ENCODE results near the gene FES.
A peak's percentile ranks its signal among the peaks of the same experiment; 100 is the strongest.

Gene FES

GRCh38 chr15:90837094-90837493 lies 47.2 kb upstream of the FES start:
- ATAC-seq (ENCODE audit: insufficient read depth, low read depth) (no peak), DNase-seq (no peak)
- Histone ChIP-seq H3K27ac (ENCODE audit: low read length) (no peak overlapping the region), H3K79me2 (ENCODE audit: insufficient read depth, low read length) (no peaks in the 10 kb centered on the region), H2AFZ (ENCODE audit: low read depth, low read length) (no peak overlapping the region), H3K4me2 (ENCODE audit: insufficient read depth, low read length) (no peak overlapping the region), H3K9me3 (ENCODE audit: insufficient read depth, low read length, severe bottlenecking) (no peaks in the 10 kb centered on the region), H3K4me3 (ENCODE audit: low read depth in 1 of 2, low read length in 2 of 2) (no peak overlapping the region), H3K4me1 (ENCODE audit: insufficient read depth, low read length) (no peaks in the 10 kb centered on the region), H4K20me1 (ENCODE audit: insufficient read depth, low read length) (no peaks in the 10 kb centered on the region), H3K9ac (ENCODE audit: low read depth, low read length) (no peak overlapping the region), H3K27me3 (ENCODE audit: insufficient read depth, low read length, poor library complexity) (no peaks in the 10 kb centered on the region), H3K36me3 (ENCODE audit: insufficient read depth, low read length) (no peaks in the 10 kb centered on the region)
- no peak for TF ChIP-seq CTCF (IDR thresholded peaks at IDR 0.05; ENCODE audit: borderline replicate concordance, extremely low read depth, low read length, poor library complexity, severe bottlenecking)

- no peak overlapping the region for H3K4me3 ChIP-seq (ENCODE audit: low read depth in 1 of 2, low read length in 2 of 2)
- no peak overlapping the region for H3K27ac ChIP-seq (ENCODE audit: low read length)
- H3K9me3 ChIP-seq (ENCODE audit: insufficient read depth, low read length, severe bottlenecking): no peaks in the 10 kb centered on the region
- no peaks in the 10 kb centered on the region for H3K27me3 ChIP-seq (ENCODE audit: insufficient read depth, low read length, poor library complexity)
- H4K20me1 ChIP-seq (ENCODE audit: insufficient read depth, low read length): no peaks in the 10 kb centered on the region
- no peaks in the 10 kb centered on the region for H3K79me2 ChIP-seq (ENCODE audit: insufficient read depth, low read length)
- H2AFZ ChIP-seq (ENCODE audit: low read depth, low read length): no peak overlapping the region
- DNase-seq: peak; percentile 21
- no peaks in the 10 kb centered on the region for H3K4me1 ChIP-seq (ENCODE audit: insufficient read depth, low read length)
- H3K36me3 ChIP-seq (ENCODE audit: insufficient read depth, low read length): no peaks in the 10 kb centered on the region
- TF ChIP-seq EZH2 (IDR thresholded peaks at IDR 0.05; ENCODE audit: borderline replicate concordance, low read depth, low read length, severe bottlenecking) (no peak), CTCF (IDR thresholded peaks at IDR 0.05; ENCODE audit: borderline replicate concordance, extremely low read depth, low read length, poor library complexity, severe bottlenecking) (no peak)
- peak; percentile 55; the same call in 1 of the 3 replicates for ATAC-seq (ENCODE audit: insufficient read depth, low read depth)
- H3K4me2 ChIP-seq (ENCODE audit: insufficient read depth, low read length): no peak overlapping the region
- H3K9ac ChIP-seq (ENCODE audit: low read depth, low read length): no peak overlapping the region
Observed at GRCh38 chr15:90838139-90838538, 46.2 kb upstream of the FES start.

- Histone ChIP-seq H3K27ac (ENCODE audit: low read length) (no peak overlapping the region), H3K4me1 (ENCODE audit: insufficient read depth, low read length) (no peaks in the 10 kb centered on the region), H3K27me3 (ENCODE audit: insufficient read depth, low read length, poor library complexity) (no peaks in the 10 kb centered on the region), H2AFZ (ENCODE audit: low read depth, low read length) (no peak overlapping the region), H3K9ac (ENCODE audit: low read depth, low read length) (no peak overlapping the region), H3K36me3 (ENCODE audit: insufficient read depth, low read length) (no peaks in the 10 kb centered on the region), H3K79me2 (ENCODE audit: insufficient read depth, low read length) (no peaks in the 10 kb centered on the region), H3K9me3 (ENCODE audit: insufficient read depth, low read length, severe bottlenecking) (no peaks in the 10 kb centered on the region), H4K20me1 (ENCODE audit: insufficient read depth, low read length) (no peaks in the 10 kb centered on the region), H3K4me2 (ENCODE audit: insufficient read depth, low read length) (no peak overlapping the region), H3K4me3 (ENCODE audit: low read depth in 1 of 2, low read length in 2 of 2) (no peak overlapping the region)
- TF ChIP-seq EZH2 (IDR thresholded peaks at IDR 0.05; ENCODE audit: borderline replicate concordance, low read depth, low read length, severe bottlenecking) (no peak), CTCF (IDR thresholded peaks at IDR 0.05; ENCODE audit: borderline replicate concordance, extremely low read depth, low read length, poor library complexity, severe bottlenecking) (no peak)
- DNase-seq (no peak), ATAC-seq (ENCODE audit: insufficient read depth, low read depth) (no peak)
Observed at GRCh38 chr15:90838544-90838943, 45.8 kb upstream of the FES start.
